DMS53 treated with DMSO at 0.1 percent for 48 hours (cell line): ENCODE data around the gene MARCHF9.
A peak's percentile ranks its signal among the peaks of the same experiment; 100 is the strongest.
"Not testable (repeated sequence)": the region's sequence is repeated elsewhere in the genome, so short reads cannot be mapped to it uniquely, and the experiment has no call there.

Source experiments
- DNase-seq: peaks from one replicate; lab custom pipeline; 2025; ENCODE audit not compliant: unreplicated experiment; lab: John Stamatoyannopoulos, UW

Gene MARCHF9

GRCh38 chr12:57767876-57768275 lies 13.0 kb downstream of the MARCHF9 start:
- DNase-seq, result no peak

GRCh38 chr12:57769594-57769993 lies 14.7 kb downstream of the MARCHF9 start:
- no peak for DNase-seq

GRCh38 chr12:57770734-57771133 lies 15.8 kb downstream of the MARCHF9 start:
- no peak for DNase-seq

- DNase-seq, result peak; percentile 82
Measured at GRCh38 chr12:57771236-57771872, 16.5 kb downstream of the MARCHF9 start.

GRCh38 chr12:57771873-57772428 lies 17.0 kb downstream of the MARCHF9 start, which contains the start of gene METTL1:
TSS of gene METTL1 (minus strand) at chr12:57772105. CDS start at chr12:57772083, 22 bp downstream.
- peak; percentile 96 for DNase-seq

- peak; percentile 19 for DNase-seq
Measured at GRCh38 chr12:57772429-57773322, 17.8 kb downstream of the MARCHF9 start, which contains the start of gene EEF1AKMT3. TSS of gene EEF1AKMT3 (plus strand) at chr12:57772614. CDS start at chr12:57772725, 111 bp downstream.

GRCh38 chr12:57774634-57775033 lies 19.7 kb downstream of the MARCHF9 start:
- not testable (repeated sequence) for DNase-seq

GRCh38 chr12:57775044-57775443 lies 20.1 kb downstream of the MARCHF9 start:
- DNase-seq, result no peak

- DNase-seq, result no peak
Measured at GRCh38 chr12:57775563-57776246, 20.8 kb downstream of the MARCHF9 start.

GRCh38 chr12:57776247-57776587 lies 21.3 kb downstream of the MARCHF9 start:
- no peak for DNase-seq

GRCh38 chr12:57777367-57777766 lies 22.5 kb downstream of the MARCHF9 start:
- DNase-seq, result no peak

- no peak for DNase-seq
Measured at GRCh38 chr12:57777911-57778310, 23.0 kb downstream of the MARCHF9 start.

- DNase-seq, result no peak
Measured at GRCh38 chr12:57779736-57780135, 24.8 kb downstream of the MARCHF9 start.

- no peak for DNase-seq
Measured at GRCh38 chr12:57780284-57780897, 25.5 kb downstream of the MARCHF9 start.

- DNase-seq, result no peak
Measured at GRCh38 chr12:57781244-57781643, 26.3 kb downstream of the MARCHF9 start.

- DNase-seq, result no peak
Measured at GRCh38 chr12:57781801-57782200, 26.9 kb downstream of the MARCHF9 start.

- DNase-seq, result no peak
Measured at GRCh38 chr12:57782243-57782607, 27.3 kb downstream of the MARCHF9 start.

- DNase-seq, result peak; percentile 95
Measured at GRCh38 chr12:57782608-57783465, 27.9 kb downstream of the MARCHF9 start, which contains the start of gene TSFM. TSS of gene TSFM (plus strand) at chr12:57782787. CDS start at chr12:57782802, 15 bp downstream.

- DNase-seq, result no peak
Measured at GRCh38 chr12:57783466-57783801, 28.5 kb downstream of the MARCHF9 start.

- DNase-seq, result no peak
Measured at GRCh38 chr12:57783861-57784260, 29.0 kb downstream of the MARCHF9 start.
